MM.1S (cell line): ENCODE results near the gene SEMA3G.

Experiments
- DNase-seq: peaks from one replicate; pipeline ENCODE4 v3.0.0-alpha.2; 2015
- H2AFZ ChIP-seq: fragments of 300-600 bp; sonication (generic); 2 replicates; pipeline ENCODE4 v1.6.0; 2016; ENCODE audit warnings: antibody characterized with exemption, low read length
- H3F3A ChIP-seq: fragments of 300-600 bp; sonication (generic); 2 replicates; pipeline ENCODE4 v1.6.1; 2016; ENCODE audit warnings: mild to moderate bottlenecking, antibody characterized with exemption, low read length, moderate library complexity, mixed read lengths; ENCODE audit not compliant: insufficient read depth
- H3K27ac ChIP-seq: fragments of 300-600 bp; sonication (generic); 2 replicates; pipeline ENCODE4 v1.5.1; 2016; ENCODE audit warnings: mild to moderate bottlenecking, low read length
- H3K27me3 ChIP-seq: fragments of 300-600 bp; sonication (generic); replicated peaks from 2 replicates; pipeline ENCODE4 v1.6.0; 2016; ENCODE audit warnings: low read length; ENCODE audit not compliant: insufficient read depth
- H3K36me3 ChIP-seq: fragments of 300-600 bp; sonication (generic); replicated peaks from 2 replicates; pipeline ENCODE4 v1.6.1; 2016; ENCODE audit warnings: mild to moderate bottlenecking, low read length, mixed read lengths; ENCODE audit not compliant: insufficient read depth
- H3K4me1 ChIP-seq: fragments of 300-600 bp; sonication (generic); 2 replicates; pipeline ENCODE4 v1.6.1; 2016; ENCODE audit warnings: low read length, mixed read lengths
- H3K4me2 ChIP-seq: fragments of 300-600 bp; sonication (generic); 2 replicates; pipeline ENCODE4 v1.6.0; 2016; ENCODE audit warnings: low read depth, low read length
- H3K4me3 ChIP-seq: fragments of 300-600 bp; sonication (generic); 2 replicates; pipeline ENCODE4 v1.5.1; 2016; ENCODE audit warnings: low read length, mixed read lengths
- H3K79me2 ChIP-seq: fragments of 300-600 bp; sonication (generic); 2 replicates; pipeline ENCODE4 v1.6.1; 2016; ENCODE audit warnings: mixed run types, low read length, mixed read lengths
- H3K9ac ChIP-seq: fragments of 300-600 bp; sonication (generic); 2 replicates; pipeline ENCODE4 v1.6.1; 2016; ENCODE audit warnings: low read length, mixed read lengths
- H3K9me2 ChIP-seq: fragments of 300-600 bp; sonication (generic); replicated peaks from 2 replicates; pipeline ENCODE4 v1.6.1; 2016; ENCODE audit warnings: mild to moderate bottlenecking, low read length, mixed read lengths; ENCODE audit not compliant: insufficient read depth
- H3K9me3 ChIP-seq: fragments of 300-600 bp; sonication (generic); replicated peaks from 2 replicates; pipeline ENCODE4 v1.6.1; 2016; ENCODE audit warnings: mild to moderate bottlenecking, low read length, mixed read lengths; ENCODE audit not compliant: insufficient read depth
- H4K20me1 ChIP-seq: fragments of 300-600 bp; sonication (generic); 2 replicates; pipeline ENCODE4 v1.6.1; 2016; ENCODE audit warnings: mild to moderate bottlenecking, low read length, moderate library complexity, mixed read lengths; ENCODE audit not compliant: insufficient read depth
- CTCF ChIP-seq: fragments of 300-600 bp; sonication (generic); IDR thresholded peaks from 2 replicates; pipeline ENCODE4 v1.5.1; 2016; ENCODE audit warnings: antibody characterized with exemption, low read length, mixed read lengths
- EZH2 ChIP-seq: fragments of 300-600 bp; sonication (generic); optimal IDR thresholded peaks from 2 replicates; pipeline ENCODE3; 2017; ENCODE audit warnings: low read depth, mild to moderate bottlenecking, antibody characterized with exemption, low read length, mixed read lengths
- EZH2phosphoT487 ChIP-seq: fragments of 300-600 bp; sonication (generic); IDR thresholded peaks from 2 replicates; pipeline ENCODE4 v1.6.1; 2018; ENCODE audit warnings: antibody characterized with exemption, low read length

Gene SEMA3G

GRCh38 chr3:52442409-52443267 is 2.3 kb downstream of the SEMA3G start:
- Histone ChIP-seq H3K79me2 (no peaks in the 10 kb centered on the region), H3K4me1 (peaks cover 5% of the 10 kb centered on the region), H3K36me3 (no peaks in the 10 kb centered on the region), H4K20me1 (no peaks in the 10 kb centered on the region), H3K9me3 (no peaks in the 10 kb centered on the region), H2AFZ (no peak overlapping the region), H3K4me3 (no peak overlapping the region), H3K4me2 (no peak overlapping the region), H3K9me2 (no peaks in the 10 kb centered on the region), H3K27ac (no peak overlapping the region), H3F3A (no peaks in the 10 kb centered on the region), H3K27me3 (no peaks in the 10 kb centered on the region), H3K9ac (no peak overlapping the region)
- DNase-seq: no peak
- TF ChIP-seq EZH2phosphoT487: no peak
- no peak for TF ChIP-seq EZH2
- no peak for TF ChIP-seq CTCF

- Histone ChIP-seq H3K4me2 (no peak overlapping the region), H3K79me2 (no peaks in the 10 kb centered on the region), H3K4me3 (no peak overlapping the region), H3K4me1 (peaks cover 5% of the 10 kb centered on the region), H3K9me3 (no peaks in the 10 kb centered on the region), H3K9ac (no peak overlapping the region), H4K20me1 (no peaks in the 10 kb centered on the region), H3K27me3 (no peaks in the 10 kb centered on the region), H2AFZ (no peak overlapping the region), H3K36me3 (no peaks in the 10 kb centered on the region), H3K27ac (no peak overlapping the region), H3F3A (no peaks in the 10 kb centered on the region), H3K9me2 (no peaks in the 10 kb centered on the region)
- no peak for DNase-seq
- TF ChIP-seq EZH2phosphoT487 (no peak), CTCF (no peak), EZH2 (no peak)
Observed at GRCh38 chr3:52441772-52442332, 3.1 kb downstream of the SEMA3G start.

- no peaks in the 10 kb centered on the region for H3K36me3 ChIP-seq
- H3K9ac ChIP-seq: no peak overlapping the region
- no peak for TF ChIP-seq CTCF
- TF ChIP-seq EZH2: no peak
- TF ChIP-seq EZH2phosphoT487: no peak
- no peak for DNase-seq
- no peaks in the 10 kb centered on the region for H3K27me3 ChIP-seq
- no peak overlapping the region for H3K4me3 ChIP-seq
- no peak overlapping the region for H3K4me2 ChIP-seq
- no peaks in the 10 kb centered on the region for H3K79me2 ChIP-seq
- H3K4me1 ChIP-seq: peaks cover 5% of the 10 kb centered on the region
- H2AFZ ChIP-seq: no peak overlapping the region
- no peaks in the 10 kb centered on the region for H3F3A ChIP-seq
- no peaks in the 10 kb centered on the region for H3K9me3 ChIP-seq
- no peaks in the 10 kb centered on the region for H3K9me2 ChIP-seq
- no peaks in the 10 kb centered on the region for H4K20me1 ChIP-seq
- no peak overlapping the region for H3K27ac ChIP-seq
Observed at GRCh38 chr3:52441091-52441771, 3.7 kb downstream of the SEMA3G start.
